GM18519 (cell line): ENCODE results near the gene TAAR9.
"Not testable (repeated sequence)": the region's sequence is repeated elsewhere in the genome, so short reads cannot be mapped to it uniquely, and the experiment has no call there.

ENCODE experiments used
- ATAC-seq: cut with Tn5 transposase; IDR thresholded peaks from one replicate; pipeline ENCODE4 v1.9.1; 2021; ENCODE audit warnings: mild to moderate bottlenecking, moderate library complexity; ENCODE audit not compliant: unreplicated experiment, low FRiP score

The TAAR9 gene

GRCh38 chr6:132513831-132514545, 24.1 kb upstream of the TAAR9 start:
- ATAC-seq: no peak

GRCh38 chr6:132515386-132515785, 22.7 kb upstream of the TAAR9 start:
- no peak for ATAC-seq

- no peak for ATAC-seq
Observed at GRCh38 chr6:132520953-132521352, 17.1 kb upstream of the TAAR9 start.

GRCh38 chr6:132524646-132525045, 13.4 kb upstream of the TAAR9 start:
- no peak for ATAC-seq

GRCh38 chr6:132525866-132526265, 12.2 kb upstream of the TAAR9 start:
- ATAC-seq: no peak

GRCh38 chr6:132526461-132526860, 11.6 kb upstream of the TAAR9 start:
- ATAC-seq: no peak

GRCh38 chr6:132527791-132528190, 10.3 kb upstream of the TAAR9 start:
- no peak for ATAC-seq

- no peak for ATAC-seq
Observed at GRCh38 chr6:132530293-132530974, 7.6 kb upstream of the TAAR9 start.

- not testable (repeated sequence) for ATAC-seq
Observed at GRCh38 chr6:132534546-132534945, 3.5 kb upstream of the TAAR9 start.

GRCh38 chr6:132537145-132537544, 932 bp upstream of the TAAR9 start:
- no peak for ATAC-seq

- no peak for ATAC-seq
Observed at GRCh38 chr6:132544826-132545225, 6.7 kb downstream of the TAAR9 start.

- ATAC-seq: no peak
Observed at GRCh38 chr6:132548746-132549463, 10.8 kb downstream of the TAAR9 start.

- no peak for ATAC-seq
Observed at GRCh38 chr6:132551214-132551613, 13.1 kb downstream of the TAAR9 start.

- no peak for ATAC-seq
Observed at GRCh38 chr6:132552372-132552771, 14.3 kb downstream of the TAAR9 start, which contains the start of gene TAAR8. TSS of gene TAAR8 (plus strand) at chr6:132552672. CDS start at chr6:132552693, 21 bp downstream.

GRCh38 chr6:132560087-132560486, 22.0 kb downstream of the TAAR9 start:
- ATAC-seq: not testable (repeated sequence)

- no peak for ATAC-seq
Observed at GRCh38 chr6:132566404-132566803, 28.3 kb downstream of the TAAR9 start.

- ATAC-seq: no peak
Observed at GRCh38 chr6:132567566-132567965, 29.5 kb downstream of the TAAR9 start.

- ATAC-seq: no peak
Observed at GRCh38 chr6:132568611-132569010, 30.5 kb downstream of the TAAR9 start.

GRCh38 chr6:132569170-132569569, 31.1 kb downstream of the TAAR9 start:
- ATAC-seq: no peak

- ATAC-seq: no peak
Observed at GRCh38 chr6:132570221-132570777, 32.2 kb downstream of the TAAR9 start, which contains the start of gene TAAR6. TSS of gene TAAR6 (plus strand) at chr6:132570322. CDS start at chr6:132570322, 0 bp downstream.

GRCh38 chr6:132571774-132572173, 33.7 kb downstream of the TAAR9 start:
- no peak for ATAC-seq
